Activated T-helper 9 cell treated with anti-CD3 and anti-CD28 coated beads, Interleukin-2, amount 50 U/mL, for 16 hours (primary cell): ENCODE data around the gene ESD.
"Not testable (repeated sequence)": the region's sequence is repeated elsewhere in the genome, so short reads cannot be mapped to it uniquely, and the experiment has no call there.

Source experiments
- DNase-seq: peaks from one replicate; pipeline ENCODE4 v3.0.0-alpha.2; 2020; ENCODE audit warnings: low read depth

ESD gene

DNA sequence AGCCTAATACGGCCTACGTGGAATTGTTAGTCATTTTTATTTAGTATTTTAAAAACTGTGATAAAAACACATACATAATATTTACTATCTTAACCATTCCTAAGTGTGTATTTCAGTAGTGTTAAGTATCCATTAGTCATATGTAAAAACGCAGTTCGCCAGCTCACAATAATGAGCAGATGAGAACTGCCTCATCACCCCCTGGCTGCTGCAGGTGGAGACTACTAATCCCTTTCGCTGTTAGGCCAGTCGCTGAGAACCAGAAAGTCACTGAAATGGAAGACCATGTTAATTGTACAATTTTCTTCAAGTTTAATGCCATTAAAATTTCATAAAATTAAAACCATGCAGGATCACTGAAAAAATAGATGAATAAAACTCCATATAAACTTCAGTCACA, 1.6 kb downstream of the ESD start:
- no peak for DNase-seq

DNA sequence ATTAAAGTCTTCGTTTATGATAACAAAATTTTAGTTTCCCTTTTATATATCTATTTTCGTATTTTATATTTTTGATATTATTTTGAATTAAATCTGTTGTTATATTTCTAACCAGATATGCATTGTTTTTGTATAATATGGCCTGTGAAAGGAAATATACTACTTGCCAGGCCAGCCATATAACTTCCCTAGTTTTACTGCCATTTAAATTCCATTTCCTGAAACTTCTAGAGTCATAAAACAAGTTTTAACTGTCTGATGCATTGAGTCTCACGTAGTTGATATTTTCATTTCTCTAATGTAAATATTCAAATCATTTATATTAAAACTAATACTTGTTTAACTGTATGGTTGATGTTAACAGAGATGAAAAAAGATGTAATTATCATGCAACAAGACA, 13.5 kb downstream of the ESD start:
- DNase-seq, result no peak

DNA sequence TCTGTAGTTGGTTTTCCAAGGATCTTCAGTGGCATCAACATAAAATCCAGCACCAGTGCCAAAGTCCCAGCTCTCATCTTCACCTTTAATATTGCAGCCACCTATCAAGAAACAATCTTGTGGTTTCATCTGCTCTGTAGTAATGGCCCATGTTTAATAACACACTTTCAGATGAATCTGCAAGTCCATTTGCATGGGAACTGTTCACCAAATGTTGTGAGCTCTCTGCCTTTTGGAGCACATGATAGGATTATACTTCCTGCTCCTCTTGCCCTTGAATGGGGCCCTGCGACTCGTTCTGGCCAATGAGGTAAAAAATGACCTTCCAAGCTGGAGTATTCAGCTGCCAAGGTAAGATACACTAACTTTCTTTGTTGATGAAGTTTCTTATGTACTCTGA, 14.3 kb downstream of the ESD start:
- no peak for DNase-seq

DNA sequence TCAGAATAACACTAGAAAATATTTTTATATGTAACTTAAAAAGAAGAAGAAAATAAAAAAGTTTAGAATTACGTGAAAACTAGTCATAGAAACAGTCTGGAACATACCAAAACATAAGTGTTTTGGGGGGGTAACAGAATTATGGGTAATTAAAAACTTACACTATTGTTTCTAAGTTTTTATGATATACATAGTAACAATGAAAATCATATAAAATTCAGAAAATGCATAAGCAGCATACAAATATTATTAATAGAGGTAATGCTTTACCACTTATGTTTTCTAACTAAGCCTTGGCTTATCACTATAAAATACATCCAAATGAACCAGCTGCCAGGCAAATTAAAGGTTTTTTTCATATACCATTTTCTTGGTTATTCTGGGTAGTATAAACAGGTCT, 14.9 kb downstream of the ESD start:
- DNase-seq, result no peak

DNA sequence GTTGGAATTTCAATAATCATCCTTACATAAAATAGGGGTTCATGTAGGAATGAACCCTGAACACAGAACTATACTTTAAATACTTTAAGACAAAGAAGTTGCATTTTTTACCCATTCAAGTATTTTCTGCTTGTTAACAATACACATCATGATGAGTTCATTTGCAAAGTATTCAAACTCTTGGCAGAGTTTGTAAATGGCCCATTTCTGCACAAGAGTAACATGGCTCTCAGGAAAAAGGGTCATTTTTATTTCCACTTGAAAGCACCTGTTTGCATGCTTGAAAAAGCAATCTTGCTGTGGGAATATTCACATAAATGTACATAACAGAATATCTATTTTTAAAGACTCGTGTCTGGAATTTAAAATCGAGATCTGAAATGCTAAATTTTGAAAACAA, 18.1 kb downstream of the ESD start:
- DNase-seq, result no peak

DNA sequence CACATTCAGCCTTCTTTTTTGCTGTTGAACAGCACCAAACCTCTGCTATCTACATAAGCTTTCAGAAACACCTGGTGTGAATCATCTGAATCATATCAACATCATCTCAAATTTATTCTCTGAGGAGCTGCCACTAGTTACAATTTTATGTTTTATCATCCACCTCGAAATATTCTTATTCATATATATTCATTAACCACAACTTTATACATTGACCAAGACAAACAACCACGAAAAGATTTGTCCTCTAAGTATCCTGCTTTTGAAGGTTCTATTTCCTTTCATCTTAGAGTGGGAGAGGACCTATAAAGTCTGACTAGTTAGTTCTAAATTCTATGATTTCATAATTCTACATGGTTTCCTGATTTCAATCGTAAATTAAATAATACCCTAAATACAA, 18.9 kb downstream of the ESD start:
- no peak for DNase-seq

DNA sequence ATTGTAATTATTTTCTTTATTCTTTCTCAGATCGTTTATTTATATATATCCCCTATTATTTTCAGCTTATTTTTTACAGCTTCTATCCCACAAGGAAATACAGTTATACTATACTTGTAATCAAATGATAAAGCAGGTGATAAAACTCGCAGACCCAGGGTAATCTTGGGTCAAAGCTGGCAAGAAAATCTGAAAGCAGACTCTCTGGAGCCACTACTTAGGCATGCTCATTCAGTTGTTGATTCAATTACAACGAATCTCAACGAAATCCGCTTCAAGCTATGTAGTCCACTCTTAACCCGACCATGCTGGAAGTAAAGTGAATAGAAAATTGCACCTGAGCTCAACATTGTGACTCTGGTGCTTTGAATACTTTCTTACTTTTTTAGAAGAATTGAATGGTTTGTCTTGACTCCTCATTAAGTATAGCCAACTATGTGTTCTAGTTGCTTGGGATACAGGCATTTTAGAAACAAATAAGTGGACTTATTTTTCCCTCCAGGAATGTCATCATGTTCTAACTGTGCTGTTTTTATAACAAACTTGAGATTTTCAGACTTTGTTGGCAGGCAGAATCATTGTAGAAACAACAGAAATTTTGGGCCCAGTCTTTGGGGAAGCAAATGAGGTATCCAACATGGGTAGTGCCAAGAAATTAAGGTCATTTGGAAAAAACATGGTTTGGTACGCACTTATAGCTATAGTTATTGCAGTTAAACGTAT, 21.4 kb downstream of the ESD start:
- DNase-seq, result no peak

DNA sequence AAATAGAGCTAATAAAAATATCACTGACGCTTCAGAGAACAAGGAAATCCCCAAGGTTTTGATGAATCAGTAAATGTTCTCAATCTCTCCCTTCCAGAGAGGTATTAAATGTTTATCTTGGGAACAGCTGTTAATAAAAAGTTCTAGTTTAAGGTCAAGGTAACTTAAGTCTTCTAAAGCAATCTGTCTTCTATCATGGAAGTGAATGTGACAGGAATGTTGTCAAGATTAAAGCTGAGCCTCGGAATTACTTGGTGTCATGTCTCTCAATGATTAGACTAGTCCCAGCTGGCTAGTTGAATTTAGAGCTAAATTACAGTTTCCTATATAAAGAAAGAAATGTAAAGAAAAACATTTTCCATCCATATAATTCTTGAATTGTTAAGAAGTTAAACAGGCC, 23.4 kb downstream of the ESD start:
- DNase-seq, result no peak

DNA sequence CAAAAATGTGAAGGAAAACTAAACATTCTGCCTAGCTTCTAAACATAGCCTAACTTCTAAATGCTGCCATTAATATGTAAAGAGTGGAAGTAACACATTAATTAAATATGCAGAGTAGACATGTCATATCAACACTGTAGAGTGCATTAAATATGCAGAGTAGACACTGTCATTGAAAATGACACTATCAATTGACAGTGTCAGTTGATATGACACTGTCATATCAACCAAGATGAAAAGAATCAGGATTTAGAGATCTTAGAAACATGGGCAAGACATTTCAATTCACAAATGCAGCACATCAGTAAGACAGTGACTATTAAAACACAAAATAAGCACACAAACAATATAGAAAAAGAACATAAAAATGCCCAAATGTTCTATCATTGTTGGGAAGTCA, 25.3 kb downstream of the ESD start:
- DNase-seq, result no peak

DNA sequence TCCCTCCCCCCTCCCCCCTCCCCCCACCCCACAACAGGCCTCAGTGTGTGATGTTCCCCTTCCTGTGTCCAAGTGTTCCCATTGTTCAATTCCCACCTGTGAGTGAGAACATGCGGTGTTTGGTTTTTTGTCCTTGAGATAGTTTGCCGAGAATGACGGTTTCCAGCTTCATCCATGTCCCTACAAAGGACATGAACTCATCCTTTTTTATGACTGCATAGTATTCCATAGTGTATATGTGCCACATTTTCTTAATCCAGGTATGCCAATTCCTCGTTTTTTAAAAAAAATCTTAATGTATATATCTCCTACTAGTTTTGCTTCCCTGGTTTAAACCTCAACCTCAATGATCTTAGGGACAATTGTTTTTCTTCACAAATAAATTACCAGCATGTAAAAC, 27.0 kb downstream of the ESD start:
- not testable (repeated sequence) for DNase-seq

DNA sequence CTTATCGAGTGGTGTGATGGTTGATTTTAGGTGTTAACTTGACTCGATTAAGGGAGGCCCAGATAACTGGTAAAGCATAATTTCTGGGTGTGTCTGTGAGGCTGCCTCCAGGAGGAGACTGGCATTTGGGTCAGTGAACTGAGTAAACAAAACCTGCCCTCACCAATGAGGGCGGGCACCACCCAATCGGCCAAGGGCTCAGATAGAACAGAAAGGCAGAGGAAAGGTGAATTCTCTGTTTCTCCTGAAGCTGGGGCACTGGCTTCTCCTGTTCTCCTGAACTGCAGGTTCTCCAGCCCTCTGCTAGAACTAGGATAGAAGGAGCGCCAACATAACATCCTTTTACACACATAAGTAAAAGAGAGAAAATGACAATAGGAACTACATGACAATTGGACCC, 35.1 kb downstream of the ESD start:
- no peak for DNase-seq

DNA sequence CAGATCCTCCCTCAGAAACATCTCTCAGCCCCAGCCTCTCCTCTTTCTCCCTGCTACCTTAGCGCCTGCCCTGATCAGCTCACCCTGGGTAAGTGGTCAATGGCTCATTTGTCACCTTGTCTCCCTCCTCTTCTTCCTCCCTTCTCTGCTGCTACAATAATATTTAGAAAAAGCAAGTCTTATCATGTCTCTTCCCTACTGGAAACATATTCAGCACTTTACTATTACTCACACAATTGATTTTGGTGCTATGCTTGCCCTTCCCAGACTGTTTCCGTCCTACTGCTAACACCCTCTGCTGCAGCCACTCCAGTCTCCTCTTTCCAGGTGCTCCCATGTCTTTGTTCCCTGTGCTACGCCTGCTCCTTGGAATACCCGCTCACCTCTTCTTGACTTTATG, 35.8 kb downstream of the ESD start:
- DNase-seq, result no peak

DNA sequence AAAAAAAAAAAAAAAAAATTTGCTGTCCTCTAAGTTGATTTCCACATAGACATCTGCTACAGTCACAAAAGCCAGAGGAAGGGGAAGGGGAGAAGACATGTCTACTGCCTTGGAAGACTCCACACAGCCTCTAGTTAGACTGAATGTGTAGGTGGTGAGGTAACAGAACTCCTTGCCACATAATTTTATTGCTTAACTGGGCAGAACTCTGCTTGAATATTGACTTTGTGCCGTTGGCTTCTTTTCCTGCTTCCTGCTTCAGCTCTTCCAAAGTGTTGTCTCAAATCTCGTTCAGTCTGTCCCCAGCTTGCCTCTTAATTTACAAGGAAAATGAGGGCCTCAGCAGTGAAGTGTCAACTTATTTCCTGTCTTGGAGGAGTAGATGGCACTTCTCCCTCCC, 37.1 kb downstream of the ESD start:
- no peak for DNase-seq

DNA sequence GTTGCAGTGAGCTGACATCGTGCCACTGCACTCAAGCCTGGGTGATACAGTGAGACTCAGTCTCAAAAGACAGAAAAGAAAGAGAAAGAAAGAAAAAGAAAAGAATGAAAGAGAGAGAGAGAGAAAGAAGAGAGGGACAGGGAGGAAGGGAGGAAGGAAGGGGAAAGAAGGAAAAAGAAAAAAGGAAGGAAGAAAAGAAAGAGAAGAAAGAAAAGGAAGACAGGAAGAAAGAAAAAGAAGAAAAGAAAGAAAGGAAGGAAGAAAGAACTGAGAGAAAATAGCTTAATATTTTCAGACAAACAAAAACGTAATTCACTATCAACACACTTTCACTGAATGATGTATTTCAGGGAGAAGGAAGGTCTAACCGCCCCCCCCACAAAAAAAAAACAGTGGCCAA, 39.3 kb downstream of the ESD start:
- DNase-seq, result no peak

DNA sequence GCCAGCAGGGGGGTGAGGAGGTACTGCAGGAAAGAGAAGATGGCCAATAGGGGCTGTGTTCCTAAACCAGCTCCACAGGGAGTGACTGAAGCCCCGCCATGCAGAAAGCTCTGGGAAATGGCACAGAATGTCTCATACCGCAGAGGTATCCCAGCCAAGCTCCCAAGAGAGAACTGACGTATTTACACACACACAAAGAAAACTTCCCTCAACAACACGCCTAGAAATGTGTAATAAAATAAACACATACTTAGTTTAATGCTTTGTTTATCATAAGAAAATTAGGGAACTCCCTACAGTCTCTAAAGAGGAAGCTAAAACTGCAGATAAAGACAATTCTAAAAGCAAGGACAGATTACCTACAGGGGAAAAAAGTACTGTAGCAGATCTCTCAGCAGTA, 40.0 kb downstream of the ESD start:
- no peak for DNase-seq

DNA sequence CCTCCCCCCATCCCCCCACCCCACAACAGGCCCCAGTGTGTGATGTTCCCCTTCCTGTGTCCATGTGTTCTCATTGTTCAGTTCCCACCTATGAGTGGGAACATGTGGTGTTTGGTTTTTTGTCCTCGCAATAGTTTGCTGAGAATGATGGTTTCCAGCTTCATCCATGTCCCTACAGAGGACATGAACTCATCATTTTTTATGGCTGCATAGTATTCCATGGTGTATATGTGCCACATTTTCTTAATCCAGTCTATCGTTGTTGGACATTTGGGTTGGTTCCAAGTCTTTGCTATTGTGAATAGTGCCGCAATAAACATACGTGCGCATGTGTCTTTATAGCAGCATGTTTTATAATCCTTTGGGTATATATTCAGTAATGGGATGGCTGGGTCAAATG, 41.5 kb downstream of the ESD start:
- not testable (repeated sequence) for DNase-seq

DNA sequence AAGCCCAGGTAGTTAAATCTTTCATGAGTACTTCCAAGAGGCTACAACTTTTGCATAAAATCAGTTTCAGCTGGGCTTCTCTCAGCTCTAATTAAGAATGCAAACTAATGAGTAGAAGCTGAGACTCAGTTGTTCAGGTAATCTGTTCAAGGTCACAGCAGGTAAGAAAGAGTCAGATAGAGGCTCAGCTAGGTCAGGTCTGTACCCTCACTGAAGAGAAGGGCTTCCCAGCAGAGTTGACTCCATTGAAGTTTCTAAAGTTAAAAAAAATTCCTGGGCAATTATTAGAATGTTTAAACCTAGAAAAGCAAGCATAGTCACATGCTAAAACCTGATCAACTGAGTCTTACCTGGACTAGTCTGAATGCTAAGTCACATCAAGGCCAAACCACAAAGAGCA, 42.1 kb downstream of the ESD start:
- no peak for DNase-seq

DNA sequence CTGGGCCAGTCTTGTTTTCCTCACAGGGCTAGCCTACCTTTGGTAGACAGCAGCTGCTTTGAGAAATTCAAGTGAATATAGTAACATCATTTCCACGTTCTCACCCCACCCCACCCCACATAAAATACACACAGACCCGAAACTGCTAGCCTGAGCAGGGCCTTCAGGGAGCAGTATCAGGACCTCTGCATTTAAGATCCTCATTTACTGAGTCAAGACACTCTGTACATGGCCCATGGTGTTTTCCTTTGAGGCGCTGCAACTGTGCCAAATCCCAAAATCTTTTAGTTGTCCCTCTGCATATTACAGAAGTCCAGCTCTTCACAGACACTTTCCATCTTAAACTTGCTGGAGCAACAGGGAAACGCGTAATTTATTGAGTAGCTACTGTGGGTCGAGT, 43.0 kb downstream of the ESD start:
- no peak for DNase-seq

DNA sequence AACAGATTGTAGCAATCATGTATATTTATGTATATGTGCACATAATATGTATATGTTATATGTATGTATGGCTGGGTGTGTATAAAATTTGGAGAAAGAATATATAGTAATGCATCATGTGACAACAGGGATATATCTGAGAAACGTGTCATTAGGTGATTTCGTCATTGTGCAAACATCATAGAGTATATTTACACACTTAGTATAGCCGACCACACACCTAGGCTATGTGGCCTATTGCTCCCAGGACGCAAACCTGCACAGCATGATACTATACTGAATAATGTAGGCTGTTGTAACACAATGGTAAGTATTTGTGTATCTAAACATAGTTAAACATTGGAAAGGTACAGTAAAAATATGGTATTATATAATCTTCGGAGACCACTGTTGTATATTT, 43.8 kb downstream of the ESD start:
- DNase-seq, result no peak

DNA sequence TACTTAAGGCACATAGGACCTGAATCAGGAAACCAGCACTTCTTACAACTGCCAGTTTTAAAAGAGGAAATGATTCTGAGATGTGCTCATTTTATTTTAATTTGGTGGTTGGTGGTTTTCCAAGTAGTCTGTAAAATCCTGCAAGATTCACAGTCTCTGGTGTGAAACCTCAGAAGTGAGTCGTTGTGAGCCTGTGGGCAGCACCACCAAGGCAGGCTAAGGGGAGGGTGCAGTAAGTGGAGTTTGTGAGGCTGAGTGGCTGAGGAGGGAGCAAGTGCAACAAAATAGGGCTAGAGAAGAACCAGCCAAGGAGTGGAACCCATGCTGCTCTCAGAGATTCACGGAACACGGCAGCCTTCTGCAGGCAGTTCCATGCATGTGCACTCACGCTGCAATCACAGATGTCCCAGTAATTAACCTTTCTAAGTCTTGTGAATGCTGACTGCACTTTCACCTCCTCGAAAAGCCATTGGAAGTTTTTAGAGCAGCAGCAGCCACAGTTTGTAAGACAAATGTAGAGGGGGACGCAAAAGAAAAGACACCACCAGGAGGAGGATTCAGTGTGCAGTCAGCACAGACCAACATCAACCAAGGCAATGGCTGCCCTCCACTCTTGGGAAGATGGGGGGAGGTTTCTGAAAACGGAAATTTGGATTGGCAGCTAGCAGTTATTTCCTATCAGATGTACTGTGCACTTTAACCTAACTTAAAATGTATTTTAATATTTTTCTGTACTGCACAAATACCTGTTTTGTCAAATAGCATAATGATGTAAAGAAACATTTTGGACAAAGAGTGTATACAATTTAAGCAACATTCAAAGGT, 44.9 kb downstream of the ESD start:
- peak; percentile 16 for DNase-seq

DNA sequence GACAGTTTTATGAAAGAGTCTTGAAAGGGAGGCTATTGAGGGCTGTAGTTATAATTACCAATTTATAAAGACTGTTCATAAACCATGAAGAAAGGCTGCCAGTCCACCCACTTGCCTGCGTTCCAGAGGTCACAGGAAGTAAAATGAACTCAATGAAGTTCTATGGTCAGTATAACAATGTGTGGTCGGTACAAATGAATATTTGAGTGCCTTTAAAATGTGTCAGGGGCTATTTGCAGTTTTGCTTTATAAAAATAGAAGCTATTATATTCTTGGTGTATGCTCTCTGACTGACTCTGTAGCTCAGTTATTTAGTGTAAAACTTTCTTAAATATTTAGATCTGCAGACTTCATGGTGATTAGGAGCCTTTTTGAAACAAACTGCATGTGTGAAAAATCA, 47.0 kb downstream of the ESD start:
- DNase-seq, result no peak

DNA sequence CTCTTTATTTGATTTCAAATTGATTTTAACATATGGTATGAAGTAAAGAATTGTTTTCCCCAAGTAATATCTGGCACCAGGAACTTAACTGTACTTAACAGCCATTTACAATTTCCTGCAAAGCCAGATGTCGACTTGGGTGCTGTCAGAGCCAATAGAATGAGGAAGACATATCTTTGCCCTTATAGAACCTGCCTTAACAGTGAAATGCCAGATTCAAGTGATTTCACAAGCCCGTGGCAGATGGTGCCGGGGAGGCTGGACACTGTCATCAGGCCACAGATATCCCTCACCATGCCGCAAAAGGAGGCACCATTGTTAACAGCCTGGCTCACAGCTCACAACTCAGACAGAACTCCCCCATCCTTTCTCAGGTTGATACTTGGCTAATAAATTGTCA, 48.7 kb downstream of the ESD start:
- no peak for DNase-seq

DNA sequence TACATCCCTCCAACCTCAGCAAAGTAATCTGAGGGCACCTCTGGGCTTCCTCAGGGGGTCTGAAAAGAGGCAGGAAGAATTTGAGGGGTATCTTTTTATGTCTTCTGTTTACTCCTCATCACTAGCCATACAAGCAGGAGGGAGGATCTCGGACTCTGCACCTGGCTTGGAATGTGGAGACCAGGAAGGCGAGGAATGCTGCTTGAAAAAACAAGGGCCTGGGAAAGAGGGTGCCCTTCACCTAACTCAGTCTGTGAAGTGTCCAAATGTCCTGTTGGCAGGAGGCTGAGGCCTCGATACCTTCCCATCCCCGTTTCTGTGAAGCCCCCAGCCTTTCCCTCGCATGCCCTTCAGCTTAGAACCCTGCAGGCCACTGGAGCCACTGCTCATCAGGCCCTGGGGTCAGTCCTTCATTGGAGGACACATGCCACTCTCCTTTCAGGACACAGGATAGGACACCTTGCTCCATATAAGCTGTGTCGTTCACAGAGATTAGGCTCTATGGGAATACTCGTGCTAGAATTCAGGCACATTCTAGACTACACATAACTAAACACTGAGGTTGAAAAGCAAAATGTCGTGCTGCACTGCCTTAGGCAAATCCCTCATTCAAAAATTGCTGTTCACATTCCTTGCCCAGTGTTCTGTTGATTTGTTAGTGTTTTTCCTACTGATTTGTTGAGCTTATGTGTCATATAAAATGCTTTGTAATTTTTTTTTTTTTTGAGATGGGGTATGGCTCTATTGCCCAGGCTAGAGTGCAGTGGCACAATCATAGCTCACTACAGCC, 49.7 kb downstream of the ESD start:
- DNase-seq, result no peak
